Fibroblast of lung (primary cell): ENCODE results near the gene CLPTM1L.

Experiments
- EZH2 ChIP-seq: IDR thresholded peaks from 2 replicates; pipeline ENCODE4 v1.5.1; 2012; ENCODE audit warnings: low read length, control low read depth, mild to moderate bottlenecking; ENCODE audit errors: missing control alignments
- TF ChIP-seq, protein P1 (sequence below), 2 donors: IDR thresholded peaks in 1 of 2; conservative IDR thresholded peaks in 1 of 2; 1 replicate in 1 of 2; 2 replicates in 1 of 2; pipeline ENCODE4 v1.5.1; 2011 to 2012; ENCODE audit warnings: low read length in 2 of 2, control low read depth in 1 of 2, inconsistent platforms in 1 of 2, low read depth in 1 of 2, mild to moderate bottlenecking in 1 of 2

DNA sequence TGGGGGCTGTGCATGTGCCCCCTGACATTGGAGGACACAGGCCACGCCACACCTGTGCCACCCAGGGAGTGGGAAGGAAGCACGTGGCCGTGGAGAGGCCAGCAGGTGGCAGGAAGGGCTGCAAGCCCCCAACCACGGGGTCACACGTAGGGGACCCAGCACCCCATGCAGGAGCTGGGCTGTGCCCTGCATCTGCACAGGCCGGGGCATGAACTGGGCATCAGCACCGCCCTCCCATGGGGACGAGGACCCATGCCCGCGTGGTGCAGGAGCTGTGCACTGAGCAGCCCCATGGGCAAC is 13.8 kb upstream of the CLPTM1L start:
- TF ChIP-seq EZH2: no peak
- TF ChIP-seq, protein P1, sequence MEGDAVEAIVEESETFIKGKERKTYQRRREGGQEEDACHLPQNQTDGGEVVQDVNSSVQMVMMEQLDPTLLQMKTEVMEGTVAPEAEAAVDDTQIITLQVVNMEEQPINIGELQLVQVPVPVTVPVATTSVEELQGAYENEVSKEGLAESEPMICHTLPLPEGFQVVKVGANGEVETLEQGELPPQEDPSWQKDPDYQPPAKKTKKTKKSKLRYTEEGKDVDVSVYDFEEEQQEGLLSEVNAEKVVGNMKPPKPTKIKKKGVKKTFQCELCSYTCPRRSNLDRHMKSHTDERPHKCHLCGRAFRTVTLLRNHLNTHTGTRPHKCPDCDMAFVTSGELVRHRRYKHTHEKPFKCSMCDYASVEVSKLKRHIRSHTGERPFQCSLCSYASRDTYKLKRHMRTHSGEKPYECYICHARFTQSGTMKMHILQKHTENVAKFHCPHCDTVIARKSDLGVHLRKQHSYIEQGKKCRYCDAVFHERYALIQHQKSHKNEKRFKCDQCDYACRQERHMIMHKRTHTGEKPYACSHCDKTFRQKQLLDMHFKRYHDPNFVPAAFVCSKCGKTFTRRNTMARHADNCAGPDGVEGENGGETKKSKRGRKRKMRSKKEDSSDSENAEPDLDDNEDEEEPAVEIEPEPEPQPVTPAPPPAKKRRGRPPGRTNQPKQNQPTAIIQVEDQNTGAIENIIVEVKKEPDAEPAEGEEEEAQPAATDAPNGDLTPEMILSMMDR (conservative IDR thresholded peaks at IDR 0.05 in 1 of 2, IDR thresholded peaks at IDR 0.05 in 1 of 2; ENCODE audit: low read depth in 1 of 2, low read length in 2 of 2): no peak
